SH-SY5Y (cell line): ENCODE data around the gene ZNF804B.

ENCODE experiments used
- GATA2 ChIP-seq: IDR thresholded peaks from 2 replicates; pipeline ENCODE4 v1.6.1; 2011; ENCODE audit warnings: mild to moderate bottlenecking, low read depth, low read length
- GATA3 ChIP-seq: IDR thresholded peaks from 2 replicates; pipeline ENCODE4 v1.6.1; 2011; ENCODE audit warnings: low read depth, mild to moderate bottlenecking, low read length, moderate library complexity

DNA sequence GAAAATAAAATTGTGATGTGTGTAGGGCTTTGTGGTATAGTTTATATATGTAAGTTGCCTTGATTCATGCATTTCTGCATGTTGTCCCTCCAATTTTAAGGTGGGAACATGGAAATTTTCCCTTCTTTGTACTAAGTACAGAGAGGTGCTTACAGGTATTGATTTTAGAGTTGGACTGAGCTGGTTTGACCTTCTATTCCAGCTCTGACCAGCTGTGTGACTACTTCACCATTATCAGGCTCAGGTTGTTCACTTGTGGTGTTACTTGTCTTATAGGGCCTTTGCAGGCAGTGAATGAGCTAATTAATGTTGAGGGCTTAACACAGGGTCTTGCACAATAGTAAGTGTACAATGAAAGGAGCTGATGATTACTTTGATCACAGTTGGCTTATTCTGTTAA, 16.3 kb downstream of the ZNF804B start:
- TF ChIP-seq GATA2 (no peak), GATA3 (no peak)
